Lower lobe of right lung (tissue), 2 donors: Measurements from ENCODE around the gene GCNT1. TPM values are rescaled to one million over a fixed set of nuclear protein-coding genes. Genes with fewer than 3 reads are reported as not detected.

Source experiments
- ATAC-seq, 2 donors: fragments of 200-7000 bp; cut with Tn5 transposase; one replicate each; pipeline ENCODE4 v1.9.1; 2020 to 2022; ENCODE audit warnings: mild to moderate bottlenecking in 2 of 2, moderate library complexity in 2 of 2
- DNase-seq: peaks from one replicate; pipeline ENCODE4 v3.0.0-alpha.2; 2020
- H3K27ac ChIP-seq: fragments of 200-600 bp; one replicate; pipeline ENCODE4 v1.8.0; 2022
- H3K27me3 ChIP-seq: fragments of 200-600 bp; one replicate; pipeline ENCODE4 v1.8.0; 2022; ENCODE audit warnings: low read depth
- H3K36me3 ChIP-seq: fragments of 200-600 bp; one replicate; pipeline ENCODE4 v1.8.0; 2022; ENCODE audit warnings: mild to moderate bottlenecking
- H3K4me1 ChIP-seq: fragments of 200-600 bp; one replicate; pipeline ENCODE4 v1.8.0; 2022
- H3K4me3 ChIP-seq: fragments of 200-600 bp; one replicate; pipeline ENCODE4 v1.8.0; 2022; ENCODE audit warnings: mild to moderate bottlenecking
- H3K9me3 ChIP-seq: fragments of 200-600 bp; one replicate; pipeline ENCODE4 v1.8.0; 2022
- intact Hi-C: fragments of 100-400 bp; cut with DNase I; formaldehyde crosslinking; loops from one replicate; pipeline ENCODE4 v1.11.0; 2022
- total RNA-seq: library from RNA; stranded (reverse); fragmentation: NEBNext Ultra II Directional; extraction: Animal tissue kit (Norgen Biotek cat#: 25700); gene quantifications from one replicate; pipeline ENCODE4 v1.2.1, GENCODE V29; 2021
- TF ChIP-seq, protein P1 (sequence below): fragments of 200-600 bp; IDR thresholded peaks from one replicate; pipeline ENCODE4 v1.8.0; 2022; ENCODE audit warnings: antibody characterized with exemption, mild to moderate bottlenecking
- donor health status: DM: no; HTN: yes; CAD: no; lungs with severe emphysema.

GCNT1 gene
- total RNA-seq, 1 donor from 2014 or later = 14.4 TPM

DNA sequence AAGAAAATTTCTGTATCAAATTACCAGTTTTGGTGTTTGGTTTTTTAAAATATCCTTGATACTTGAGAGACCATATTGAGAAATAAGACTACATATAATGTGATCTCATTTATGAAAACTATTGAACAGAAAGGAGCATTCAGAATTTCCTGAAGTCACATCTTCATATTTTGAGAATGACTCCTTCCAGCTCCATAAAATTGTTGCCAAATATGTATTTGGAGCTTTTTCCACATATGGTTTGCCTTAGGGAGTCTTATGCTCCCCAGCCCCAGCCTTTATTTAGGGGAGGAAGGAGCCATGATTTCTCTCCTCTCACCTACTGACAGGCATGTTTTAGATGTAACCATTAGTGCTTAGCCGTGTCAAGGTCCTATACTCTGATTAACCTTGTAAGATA is 51.1 kb downstream of the GCNT1 start:
- DNase-seq = no peak
- Histone ChIP-seq H3K4me1 (no peaks in the 10 kb centered on the region), H3K27me3 (no peaks in the 10 kb centered on the region), H3K27ac (no peak overlapping the region), H3K9me3 (no peaks in the 10 kb centered on the region), H3K4me3 (no peak overlapping the region), H3K36me3 (no peaks in the 10 kb centered on the region)
- intact Hi-C loops = loop anchor here (10.0 kb wide), 1 partner anchor 65 kb away; no protein-coding TSS in a partner anchor
- TF ChIP-seq, protein P1, sequence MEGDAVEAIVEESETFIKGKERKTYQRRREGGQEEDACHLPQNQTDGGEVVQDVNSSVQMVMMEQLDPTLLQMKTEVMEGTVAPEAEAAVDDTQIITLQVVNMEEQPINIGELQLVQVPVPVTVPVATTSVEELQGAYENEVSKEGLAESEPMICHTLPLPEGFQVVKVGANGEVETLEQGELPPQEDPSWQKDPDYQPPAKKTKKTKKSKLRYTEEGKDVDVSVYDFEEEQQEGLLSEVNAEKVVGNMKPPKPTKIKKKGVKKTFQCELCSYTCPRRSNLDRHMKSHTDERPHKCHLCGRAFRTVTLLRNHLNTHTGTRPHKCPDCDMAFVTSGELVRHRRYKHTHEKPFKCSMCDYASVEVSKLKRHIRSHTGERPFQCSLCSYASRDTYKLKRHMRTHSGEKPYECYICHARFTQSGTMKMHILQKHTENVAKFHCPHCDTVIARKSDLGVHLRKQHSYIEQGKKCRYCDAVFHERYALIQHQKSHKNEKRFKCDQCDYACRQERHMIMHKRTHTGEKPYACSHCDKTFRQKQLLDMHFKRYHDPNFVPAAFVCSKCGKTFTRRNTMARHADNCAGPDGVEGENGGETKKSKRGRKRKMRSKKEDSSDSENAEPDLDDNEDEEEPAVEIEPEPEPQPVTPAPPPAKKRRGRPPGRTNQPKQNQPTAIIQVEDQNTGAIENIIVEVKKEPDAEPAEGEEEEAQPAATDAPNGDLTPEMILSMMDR = no peak
- no peak for ATAC-seq

DNA sequence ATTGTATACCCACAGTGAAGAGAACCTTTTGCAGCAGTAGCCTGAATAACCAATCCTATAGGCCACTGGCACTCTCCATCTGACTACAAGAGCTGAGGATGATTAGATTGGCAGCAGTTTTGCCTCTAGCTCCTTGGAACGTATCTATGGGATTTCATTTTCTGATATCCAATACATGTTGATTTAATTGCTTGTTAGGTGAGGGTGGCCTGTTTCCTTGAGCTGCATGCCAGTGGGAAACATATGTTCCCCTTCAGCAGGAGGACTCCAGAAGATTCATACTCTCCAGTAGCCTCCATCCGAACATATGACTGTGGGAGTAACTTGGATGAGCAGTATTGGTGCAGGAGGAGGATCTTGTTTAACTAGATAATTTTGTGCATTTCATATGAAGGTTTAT is 51.5 kb downstream of the GCNT1 start:
- H3K27ac ChIP-seq = no peak overlapping the region
- DNase-seq (no peak), ATAC-seq (no peak)
- no peak overlapping the region for H3K4me3 ChIP-seq
- intact Hi-C loops = loop anchor here (10.0 kb wide), 1 partner anchor 64 kb away; no protein-coding TSS in a partner anchor
- no peaks in the 10 kb centered on the region for H3K4me1 ChIP-seq
- TF ChIP-seq, protein P1 = no peak
- H3K36me3 ChIP-seq = no peaks in the 10 kb centered on the region
- no peaks in the 10 kb centered on the region for H3K27me3 ChIP-seq
- H3K9me3 ChIP-seq = no peaks in the 10 kb centered on the region

DNA sequence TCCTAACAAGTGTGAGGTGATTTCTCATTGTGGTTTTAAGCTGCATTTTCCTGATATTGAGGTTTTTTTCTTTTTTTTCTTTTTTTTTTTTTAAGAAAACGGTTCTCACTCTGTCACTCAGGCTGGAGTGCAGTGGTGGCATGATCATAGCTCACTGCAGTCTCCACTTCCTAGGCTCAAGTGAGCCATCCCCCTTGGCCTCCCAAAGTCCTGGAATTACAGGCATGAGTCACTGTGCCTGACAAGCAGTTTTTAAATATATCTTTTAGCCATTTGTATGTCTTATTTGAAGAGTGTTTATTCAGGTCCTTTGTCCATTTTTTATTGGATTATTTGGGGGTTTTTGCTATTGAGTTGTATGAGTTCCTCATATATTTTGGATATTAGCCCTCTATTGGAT is 53.8 kb downstream of the GCNT1 start:
- ATAC-seq (no peak), DNase-seq (no peak)
- Histone ChIP-seq H3K36me3 (no peaks in the 10 kb centered on the region), H3K9me3 (no peaks in the 10 kb centered on the region), H3K4me3 (no peak overlapping the region), H3K4me1 (no peaks in the 10 kb centered on the region), H3K27ac (no peak overlapping the region), H3K27me3 (no peaks in the 10 kb centered on the region)
- intact Hi-C loops = loop anchor here (10.0 kb wide), 1 partner anchor 62 kb away; no protein-coding TSS in a partner anchor
- TF ChIP-seq, protein P1 = no peak

DNA sequence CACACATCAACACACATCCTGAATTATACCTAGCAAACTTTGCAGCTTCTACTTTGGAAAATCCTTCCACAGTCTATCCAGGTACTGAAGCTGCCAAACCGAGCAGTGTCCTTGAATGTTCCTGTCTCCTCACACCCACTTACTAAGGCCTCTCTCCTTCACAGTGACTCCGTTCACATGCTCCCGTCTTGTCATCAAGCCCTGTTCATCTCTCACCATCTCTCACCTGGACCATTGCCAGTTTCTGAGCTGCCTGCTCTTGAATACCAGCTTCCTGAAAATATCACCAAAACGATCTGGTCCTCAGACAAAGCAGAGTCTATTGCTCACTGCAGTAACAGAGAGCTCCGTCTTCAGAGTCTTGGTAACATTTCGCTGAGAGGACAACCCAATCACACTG is 57.4 kb downstream of the GCNT1 start:
- intact Hi-C loops = loop anchor here (10.0 kb wide), 1 partner anchor 58 kb away; no protein-coding TSS in a partner anchor

DNA sequence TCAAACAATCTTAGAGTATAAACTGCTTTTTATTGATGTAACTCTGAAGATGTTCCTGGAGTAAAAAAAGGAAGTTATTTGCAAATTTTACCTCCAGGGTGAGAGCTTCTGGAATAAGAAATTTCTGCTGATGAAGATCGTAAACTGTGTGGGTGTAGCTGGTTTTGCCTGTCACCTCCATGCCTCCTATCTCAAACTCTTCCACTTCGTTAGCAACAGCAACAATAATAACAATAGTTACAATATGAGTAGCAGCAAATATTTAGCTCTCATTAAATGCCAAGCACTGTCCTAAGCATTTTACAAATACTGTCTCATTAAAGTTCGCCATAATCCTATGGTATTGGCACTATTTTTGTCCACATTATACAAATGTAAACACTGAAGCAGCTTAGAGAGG is 57.9 kb downstream of the GCNT1 start:
- intact Hi-C loops = loop anchor here (10.0 kb wide), 1 partner anchor 58 kb away; no protein-coding TSS in a partner anchor
- ATAC-seq = no peak
- DNase-seq = no peak
- Histone ChIP-seq H3K4me3 (no peak overlapping the region), H3K27me3 (no peaks in the 10 kb centered on the region), H3K27ac (no peak overlapping the region), H3K4me1 (no peaks in the 10 kb centered on the region), H3K9me3 (no peaks in the 10 kb centered on the region), H3K36me3 (no peaks in the 10 kb centered on the region)
- TF ChIP-seq, protein P1 = no peak

More for the DNA sequence above, 57.4 kb downstream of the GCNT1 start:
- Histone ChIP-seq H3K9me3 (no peaks in the 10 kb centered on the region), H3K27me3 (no peaks in the 10 kb centered on the region), H3K27ac (no peak overlapping the region), H3K36me3 (no peaks in the 10 kb centered on the region), H3K4me1 (no peaks in the 10 kb centered on the region), H3K4me3 (no peak overlapping the region)
- DNase-seq (no peak), ATAC-seq (no peak)
- TF ChIP-seq, protein P1 = no peak
